ENCODE data around the gene BID.

Gene BID

DNA sequence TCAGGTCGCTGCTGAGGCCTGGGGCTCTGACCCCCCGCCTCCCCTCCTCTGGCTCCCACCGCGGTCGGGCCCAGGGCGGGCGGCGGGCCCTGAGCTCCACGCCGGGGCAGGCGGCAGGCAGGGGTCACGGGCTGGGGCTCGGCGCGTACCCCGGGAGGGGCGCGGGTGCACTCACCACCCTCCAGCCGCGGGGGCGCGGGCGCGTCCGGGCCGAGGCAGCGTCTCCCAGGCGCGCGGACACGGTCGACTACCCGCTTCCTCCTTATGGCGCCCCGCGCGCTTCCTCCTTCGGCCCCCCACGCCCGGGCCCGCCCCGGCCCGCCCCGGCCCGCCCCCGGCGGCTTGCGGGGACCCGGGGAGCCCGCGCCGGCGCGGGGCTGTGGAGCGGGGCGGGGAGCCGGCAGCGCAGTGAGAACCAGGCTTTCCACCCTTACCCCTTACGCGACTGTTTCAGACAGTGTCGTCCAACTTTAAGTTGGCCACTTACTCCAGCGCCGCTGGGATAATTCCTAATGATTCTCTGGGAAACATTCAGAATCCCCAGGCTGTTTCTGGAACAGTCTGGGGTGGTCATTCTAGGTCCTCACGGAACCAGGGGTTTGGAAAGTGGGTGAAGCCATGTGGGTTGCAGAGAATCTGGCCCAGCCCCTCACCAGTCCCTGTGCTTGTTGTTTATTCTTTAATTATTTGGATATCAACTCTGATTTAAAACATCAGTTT lies at the start of gene BID:
Gene BID (minus strand): TSS at position 264 of the 720 bp plus-strand sequence. CDS start 24,353 bp downstream, outside the sequence.
- peak; percentile 24 to 44 for ATAC-seq

DNA sequence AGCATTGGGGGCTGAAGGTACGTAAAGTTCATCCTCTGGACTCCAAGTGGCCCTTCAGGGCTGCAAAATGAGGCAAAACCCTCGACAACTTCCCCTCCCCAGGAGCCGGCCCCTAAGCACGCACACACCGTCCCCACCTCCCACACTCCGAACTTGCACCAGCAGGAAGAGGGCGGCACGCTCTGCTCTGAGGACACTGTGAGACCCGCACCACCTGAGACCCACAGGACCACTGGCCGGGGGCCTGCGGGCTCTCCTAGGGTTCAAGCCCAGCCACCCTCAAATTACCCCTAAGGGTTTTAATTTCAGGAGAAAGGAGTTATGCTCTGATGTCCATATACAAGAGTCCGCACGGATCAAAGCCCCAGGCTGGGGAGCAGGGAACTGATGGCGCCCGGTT lies 49.7 kb upstream of the BID start:
- no peak for ATAC-seq

DNA sequence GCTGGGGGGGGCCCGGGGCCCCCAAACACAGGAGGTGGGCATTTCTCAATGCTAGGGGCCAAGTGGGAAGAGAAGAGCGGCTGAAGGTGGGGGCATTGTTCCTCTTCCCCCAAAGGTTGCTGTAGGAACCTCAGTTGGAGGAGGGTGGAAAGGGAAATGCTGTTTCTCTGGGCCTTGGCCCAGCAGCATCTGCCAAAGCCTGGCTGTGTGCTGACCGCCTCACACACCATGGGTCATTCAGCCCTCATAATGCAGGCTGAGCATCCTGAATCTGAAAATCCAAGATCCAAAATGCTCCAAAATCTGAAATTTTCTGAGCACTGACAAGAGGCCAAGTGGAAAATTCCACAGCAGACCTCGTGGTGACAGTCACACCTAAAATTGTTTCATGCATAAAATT lies 49.0 kb upstream of the BID start:
- ATAC-seq: no peak

DNA sequence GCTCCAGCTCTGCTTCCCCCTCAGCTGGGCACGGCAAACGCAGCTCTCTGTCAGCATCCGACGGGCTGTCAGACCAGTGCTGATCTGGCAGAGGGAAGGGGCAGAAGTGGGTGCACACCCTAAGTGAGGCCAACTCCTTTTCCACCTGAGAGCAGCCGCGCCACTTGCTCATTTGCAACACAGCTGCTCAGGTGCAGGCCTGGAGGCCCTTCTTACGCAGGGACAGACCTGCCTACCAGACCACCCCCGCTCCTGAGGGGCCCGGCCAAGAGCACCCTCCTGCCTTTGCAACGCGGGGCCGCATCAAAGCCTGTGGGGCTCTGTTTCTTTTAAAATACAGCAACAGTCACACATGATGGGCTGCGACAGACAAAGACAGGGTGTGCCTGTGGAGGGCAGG lies 47.8 kb upstream of the BID start:
- no peak for ATAC-seq

DNA sequence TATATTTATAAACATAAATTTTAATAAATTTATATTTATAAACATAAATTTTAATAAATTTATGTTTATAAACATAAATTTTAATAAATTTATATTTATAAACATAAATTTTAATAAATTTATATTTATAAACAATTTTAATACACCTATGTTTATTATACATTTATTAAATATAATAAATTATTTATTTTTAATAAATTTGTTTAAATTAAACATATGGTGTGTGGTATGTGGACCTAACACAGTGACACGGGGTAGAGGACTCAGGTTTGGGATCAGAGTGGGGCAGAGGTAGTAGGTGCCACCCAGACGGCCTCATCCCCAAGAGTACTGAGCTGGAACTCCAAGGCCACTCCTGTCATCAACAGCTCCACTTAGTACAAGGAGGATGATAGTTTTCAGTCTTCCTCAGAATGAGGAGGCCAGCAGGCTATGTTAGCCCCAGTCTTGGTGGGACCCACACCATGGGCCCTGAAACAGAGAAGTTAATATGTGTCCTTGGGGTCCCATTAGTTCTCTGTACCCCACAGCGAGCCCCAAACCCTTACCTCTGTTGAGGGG lies 46.7 kb upstream of the BID start:
- no peak for ATAC-seq

DNA sequence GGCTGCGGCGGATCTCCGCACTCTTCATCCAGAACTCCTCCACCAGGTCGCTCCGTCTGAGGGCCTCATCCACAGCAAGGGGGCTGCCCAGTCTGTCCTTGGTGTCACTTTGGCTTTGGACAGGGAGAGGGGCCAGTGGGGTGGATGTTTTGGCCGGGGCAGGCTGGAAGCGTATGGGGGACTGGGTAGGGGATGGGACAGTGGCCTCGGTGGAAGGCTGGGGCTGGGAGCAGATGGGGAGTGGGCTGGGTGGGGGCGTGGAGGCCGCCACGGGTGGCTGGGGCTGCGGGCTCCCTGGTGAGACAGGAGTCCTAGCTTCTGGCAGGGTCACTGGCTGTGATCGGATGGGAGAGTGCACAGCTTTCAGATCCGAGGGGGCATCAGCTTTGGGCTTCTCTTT lies 44.4 kb upstream of the BID start:
- ATAC-seq: no peak

DNA sequence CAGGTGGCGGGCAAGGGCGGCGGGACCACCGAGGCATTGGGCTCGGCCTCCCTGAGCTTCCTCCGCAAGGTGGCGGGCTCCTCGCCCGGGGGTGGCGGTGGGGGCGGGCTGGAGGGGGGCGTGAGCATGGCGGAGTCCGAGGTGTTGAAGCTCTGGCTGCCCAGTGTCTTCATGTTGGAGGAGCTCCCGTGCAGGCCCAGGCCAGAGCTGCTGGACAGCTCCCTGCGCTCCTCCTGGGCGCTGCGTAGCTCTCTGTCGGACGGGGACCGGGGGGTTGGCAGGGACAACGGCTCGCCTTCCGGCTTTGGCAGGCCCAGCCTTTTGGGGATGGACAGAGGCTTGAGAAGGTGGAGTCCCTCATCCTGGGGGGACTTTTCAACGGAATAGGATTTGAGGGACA lies 43.9 kb upstream of the BID start:
- no peak for ATAC-seq

- no peak for ATAC-seq
Measured at GRCh38 chr22:17817511-17818065, 43.3 kb upstream of the BID start.

GRCh38 chr22:17817079-17817478 lies 42.8 kb upstream of the BID start:
- no peak for ATAC-seq

- ATAC-seq: no peak
Measured at GRCh38 chr22:17816649-17817048, 42.4 kb upstream of the BID start.

DNA sequence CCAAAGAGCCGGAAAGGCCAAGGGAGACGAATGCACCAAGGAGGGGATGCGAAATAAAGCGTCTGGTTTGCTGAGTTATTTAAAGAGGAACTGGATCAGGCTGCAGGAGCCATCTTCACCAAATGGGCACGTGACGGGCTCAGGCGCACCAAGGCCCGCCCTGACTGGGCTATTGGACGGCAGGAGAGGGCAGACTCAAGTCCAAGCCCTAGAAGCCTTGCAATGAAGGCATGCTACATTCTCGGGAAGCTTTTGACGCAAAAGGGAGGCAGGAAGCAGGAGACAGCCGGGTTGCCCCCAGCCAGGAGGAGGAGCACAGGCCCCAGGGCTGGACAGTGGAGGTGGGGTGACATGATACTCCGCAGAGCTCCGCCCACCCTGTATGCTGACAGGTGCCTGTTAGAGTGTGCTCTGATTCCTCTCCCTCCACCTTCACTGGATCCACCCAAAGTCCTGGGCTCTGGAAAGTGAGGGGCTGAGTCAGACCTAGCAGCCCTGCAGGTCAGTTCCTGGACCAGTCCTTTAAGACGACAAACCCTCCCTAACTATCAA lies 41.5 kb upstream of the BID start:
- no peak for ATAC-seq

DNA sequence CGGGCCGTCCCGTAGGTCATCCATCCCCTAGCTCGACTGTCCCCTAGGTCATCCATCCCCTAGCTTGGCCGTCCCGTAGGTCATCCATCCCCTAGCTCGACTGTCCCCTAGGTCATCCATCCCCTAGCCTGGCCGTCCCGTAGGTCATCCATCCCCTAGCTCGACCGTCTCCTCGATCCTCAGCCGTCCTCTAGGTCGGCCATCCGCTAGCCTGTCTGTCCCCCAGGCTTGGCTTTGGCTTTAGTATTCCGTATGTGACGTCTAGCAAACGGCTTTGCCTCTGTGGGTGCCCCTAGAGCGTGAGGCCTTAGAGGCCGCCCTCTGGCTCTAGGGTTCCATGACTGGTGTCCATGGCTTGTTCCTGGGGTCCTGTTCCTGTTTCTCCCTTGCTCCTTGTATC lies 40.6 kb upstream of the BID start:
- no peak for ATAC-seq

- no peak for ATAC-seq
Measured at GRCh38 chr22:17814084-17814483, 39.8 kb upstream of the BID start.

DNA sequence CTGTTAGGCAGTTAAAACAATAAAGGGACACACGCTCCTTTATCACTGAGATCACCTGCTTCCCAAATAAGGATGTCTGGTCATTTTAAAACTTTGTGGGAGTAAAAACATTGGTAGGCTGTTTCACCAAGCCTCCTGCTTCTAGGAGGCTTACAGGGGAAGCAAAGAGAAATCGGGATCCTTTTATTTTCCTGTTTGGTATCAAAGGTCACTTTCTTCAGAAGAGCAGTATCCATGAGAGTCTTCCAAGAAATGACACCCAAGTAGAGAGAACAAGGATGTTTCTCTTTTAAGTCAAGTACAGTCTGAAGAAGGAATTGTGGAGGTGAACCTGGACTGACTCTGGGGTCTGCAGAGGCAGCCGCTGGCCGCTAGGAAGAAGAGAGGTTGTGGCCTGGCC lies 36.9 kb upstream of the BID start:
- no peak for ATAC-seq

GRCh38 chr22:17810570-17811116 lies 36.4 kb upstream of the BID start:
- no peak for ATAC-seq

DNA sequence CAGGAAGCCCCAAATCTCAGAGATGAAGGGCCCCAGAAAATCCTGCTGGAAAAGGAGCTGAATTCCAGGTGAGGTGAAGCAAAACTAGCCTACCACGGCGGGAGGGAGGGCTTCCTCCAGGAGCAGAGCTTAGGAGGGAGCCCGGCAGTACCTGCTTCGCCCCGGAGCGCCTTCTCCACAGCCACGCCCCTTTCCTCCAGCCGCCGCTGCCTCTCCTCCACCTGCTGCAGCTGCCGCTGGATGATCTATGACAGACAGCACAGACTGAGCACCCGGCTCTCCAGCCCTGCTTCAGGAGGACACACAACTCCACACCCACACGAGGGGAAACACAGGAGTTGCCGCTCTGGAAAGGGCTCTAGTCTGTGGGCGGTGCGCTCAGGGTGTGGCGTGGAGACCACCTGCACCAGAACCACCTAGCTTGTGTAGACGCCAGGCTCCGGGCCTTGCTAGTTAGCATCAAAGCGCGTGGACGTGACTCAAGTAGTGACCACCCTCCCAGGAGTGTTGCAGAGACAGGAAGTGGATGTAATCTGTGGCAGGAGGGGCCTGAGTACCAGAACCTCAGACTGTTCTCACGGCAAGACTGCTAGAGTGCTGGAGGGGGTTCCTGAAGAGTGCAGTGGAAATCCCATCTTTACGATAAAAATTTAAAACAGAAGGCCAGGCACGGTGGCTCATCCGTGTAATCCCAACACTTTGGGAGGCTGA lies 34.6 kb upstream of the BID start:
- ATAC-seq: no peak

DNA sequence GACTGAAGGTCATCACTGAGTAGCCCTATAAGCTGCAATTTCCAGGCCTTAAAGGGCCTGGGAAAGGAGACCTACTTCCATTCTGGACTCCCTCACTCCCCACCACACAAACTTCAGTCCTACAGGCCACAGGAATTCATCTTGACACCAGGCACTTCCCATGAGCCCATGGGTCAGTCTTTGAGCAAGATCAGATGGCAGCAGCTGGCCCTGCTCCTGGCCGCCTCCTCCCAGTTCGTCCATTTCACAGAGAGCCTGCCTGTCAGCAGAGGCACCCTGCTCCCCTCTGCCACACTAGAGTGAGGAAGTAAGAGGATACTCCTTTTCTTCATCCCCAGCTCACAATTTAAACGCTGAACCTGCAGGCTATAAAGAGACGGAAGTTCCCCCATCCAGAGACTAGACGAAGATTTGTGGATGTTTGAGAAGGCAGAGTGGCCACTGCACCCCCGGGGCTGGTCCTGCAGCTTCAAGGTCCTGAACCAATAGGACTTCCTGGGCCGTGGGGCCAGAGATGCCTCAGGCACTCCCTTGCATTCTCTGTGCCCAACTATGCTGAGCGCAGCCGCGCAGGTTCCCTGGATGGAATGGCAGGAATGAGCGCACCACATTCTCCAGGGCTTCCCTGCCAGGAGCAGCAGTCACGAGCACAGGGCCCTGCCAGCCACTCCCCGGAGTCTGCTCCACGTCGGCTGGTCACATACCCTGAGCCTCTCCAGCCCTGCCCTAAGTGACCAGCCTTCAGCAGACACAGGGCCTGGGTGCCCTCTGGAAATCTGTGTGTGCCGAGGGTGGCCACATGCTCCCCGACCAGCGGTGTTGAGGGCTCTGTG lies 33.5 kb upstream of the BID start:
- no peak for ATAC-seq

DNA sequence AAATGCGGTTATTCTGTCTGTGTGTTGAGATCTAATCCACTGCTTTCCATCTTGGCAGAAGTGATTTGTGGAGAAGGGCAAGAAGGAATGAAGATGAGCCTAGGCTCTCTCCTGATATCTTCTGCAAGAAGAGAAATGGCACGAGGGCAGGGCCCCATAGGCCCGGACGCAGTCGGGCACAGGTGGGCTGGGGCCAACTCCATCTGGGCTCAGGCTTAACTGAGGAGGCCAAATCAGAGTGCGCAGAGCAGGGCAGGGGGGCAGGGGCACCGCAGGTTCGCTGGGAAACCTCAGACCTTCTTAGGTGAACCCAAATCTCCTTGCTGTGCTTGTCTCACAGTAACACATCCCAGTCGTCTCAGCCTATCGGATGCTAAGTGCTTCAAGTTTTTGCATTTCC lies 32.8 kb upstream of the BID start:
- ATAC-seq: no peak

GRCh38 chr22:17806437-17806836 lies 32.2 kb upstream of the BID start:
- no peak for ATAC-seq

GRCh38 chr22:17804331-17805080 lies 30.2 kb upstream of the BID start:
- no peak for ATAC-seq

DNA sequence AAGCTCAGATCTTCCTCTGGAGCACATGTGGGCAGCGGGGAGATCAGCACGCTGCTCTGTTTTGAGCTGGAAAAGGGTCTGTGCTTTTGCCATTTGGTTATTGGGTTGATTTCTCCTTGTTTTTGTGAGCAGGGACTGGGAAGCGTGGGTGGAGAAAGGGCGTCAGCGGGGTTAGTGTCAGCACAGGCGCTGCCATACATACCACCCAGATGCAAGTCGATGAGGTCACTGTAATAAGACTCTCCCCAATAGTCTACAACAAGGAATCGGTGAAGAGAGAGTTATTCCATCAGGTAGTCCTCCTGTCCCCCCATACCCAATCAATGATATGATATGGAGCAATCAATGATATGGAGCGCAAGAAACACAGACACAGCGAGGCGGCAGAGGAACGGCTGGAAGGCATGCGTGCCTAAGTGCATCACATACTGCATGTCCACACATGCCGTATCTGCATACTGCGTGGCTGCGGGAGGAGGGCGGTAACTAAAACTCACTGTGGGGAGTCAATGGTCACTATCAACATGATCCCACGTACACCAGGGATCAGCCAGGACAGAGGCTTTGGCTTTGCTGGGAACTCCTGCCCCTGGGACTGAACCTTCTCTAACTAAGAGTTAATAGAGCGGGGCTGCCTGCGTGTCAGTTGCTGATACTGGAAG lies 29.5 kb upstream of the BID start:
- ATAC-seq: no peak
